G401.6 (cell line): ENCODE data around the gene THRB.

Experiments
- FAIRE-seq: peaks from 2 replicates; lab custom pipeline; 2012; peaks lifted over from hg19 to GRCh38; lab: Jason Lieb, UNC

Gene THRB

DNA sequence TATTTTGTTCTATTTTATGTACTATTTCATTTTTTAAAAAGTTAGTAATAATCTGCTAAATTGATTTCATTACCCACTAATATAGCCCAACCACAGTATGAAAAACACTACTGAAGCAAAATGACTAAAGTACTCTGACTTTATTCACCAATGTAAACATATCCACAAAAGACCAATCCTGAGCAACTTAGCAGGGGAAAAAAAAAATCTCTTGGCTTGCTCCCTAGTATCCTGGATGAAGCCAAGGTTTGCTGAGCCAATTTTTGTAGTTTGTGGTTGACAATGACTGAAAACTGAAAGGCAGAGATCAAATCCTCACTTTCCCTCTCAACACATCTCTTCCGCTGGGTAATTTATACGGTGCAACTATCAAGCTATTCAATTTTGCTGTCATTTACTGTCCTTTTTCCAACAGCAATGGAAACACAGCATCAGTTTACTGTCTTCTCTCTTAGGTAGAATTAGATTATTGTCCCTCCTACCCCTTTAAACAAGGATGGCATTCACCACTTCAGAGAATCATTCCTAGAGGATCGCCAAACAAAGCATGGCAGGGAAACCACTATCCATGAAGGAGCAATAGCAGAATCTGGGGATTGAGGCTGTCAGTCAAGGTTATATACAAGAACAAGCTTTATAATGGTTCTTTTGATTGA lies 149.7 kb downstream of the THRB start:
- FAIRE-seq = no peak

- FAIRE-seq = no peak
Measured at GRCh38 chr3:24343084-24343783, 151.4 kb downstream of the THRB start.

GRCh38 chr3:24342275-24342674 lies 152.4 kb downstream of the THRB start:
- no peak for FAIRE-seq

DNA sequence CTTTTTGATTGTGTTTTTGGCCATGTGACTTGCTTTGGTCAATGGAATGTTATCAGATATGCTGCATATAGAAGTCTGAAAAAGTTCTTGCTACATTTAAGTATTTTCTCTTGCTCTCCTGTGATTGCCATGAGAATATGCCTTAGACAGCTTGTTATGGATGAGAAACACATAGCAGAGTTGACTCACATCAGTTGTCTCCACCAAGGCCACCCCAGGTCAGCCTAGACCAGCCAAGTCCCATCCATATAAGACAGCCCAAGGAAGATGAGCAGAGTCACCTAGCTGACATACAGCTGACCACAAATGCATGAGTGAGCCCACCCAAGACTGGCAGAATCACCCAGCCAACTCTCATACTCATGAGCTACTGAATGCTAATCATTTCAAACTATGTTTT lies 153.0 kb downstream of the THRB start:
- FAIRE-seq = no peak

GRCh38 chr3:24340966-24341365 lies 153.7 kb downstream of the THRB start:
- no peak for FAIRE-seq

DNA sequence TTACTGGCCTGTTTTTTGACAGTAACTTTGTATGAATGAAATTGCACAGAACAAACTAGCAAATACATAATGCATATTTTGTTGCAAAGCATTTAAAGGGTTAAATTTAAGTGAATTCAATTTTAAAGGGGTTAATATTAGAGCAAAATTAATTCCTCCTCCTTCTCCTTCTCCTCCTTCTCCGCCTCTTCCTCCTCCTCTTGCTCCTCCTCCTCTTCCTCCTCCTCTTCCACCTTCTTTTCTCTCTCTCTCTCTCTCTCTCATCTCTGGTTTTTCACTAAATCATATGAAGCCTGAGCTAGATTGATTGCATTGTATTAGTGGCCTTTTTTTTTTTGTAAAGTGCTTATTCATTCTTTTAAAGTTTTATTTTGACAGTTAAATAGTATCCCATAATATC lies 154.5 kb downstream of the THRB start:
- no peak for FAIRE-seq

GRCh38 chr3:24339266-24339825 lies 155.3 kb downstream of the THRB start:
- no peak for FAIRE-seq

GRCh38 chr3:24338409-24339130 lies 156.1 kb downstream of the THRB start:
- no peak for FAIRE-seq

DNA sequence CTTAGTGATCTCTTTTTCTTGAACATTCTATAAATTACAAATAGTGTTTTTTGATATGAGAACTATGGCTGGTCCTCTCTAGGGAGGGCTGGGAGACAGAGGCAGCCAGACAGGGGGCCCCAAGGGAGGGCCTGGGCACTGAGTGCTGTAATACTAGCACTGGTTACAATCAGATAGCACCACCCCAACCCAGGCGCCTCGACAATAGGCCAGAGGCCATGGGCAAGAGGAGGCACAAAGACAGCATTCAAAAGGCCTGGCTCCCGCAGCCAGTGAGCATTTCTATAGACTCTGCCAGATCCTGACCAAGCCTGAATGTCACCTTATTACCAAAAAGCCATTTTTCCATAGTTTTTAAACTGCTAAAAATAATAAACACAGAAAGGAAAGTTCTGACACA lies 158.5 kb downstream of the THRB start:
- no peak for FAIRE-seq

DNA sequence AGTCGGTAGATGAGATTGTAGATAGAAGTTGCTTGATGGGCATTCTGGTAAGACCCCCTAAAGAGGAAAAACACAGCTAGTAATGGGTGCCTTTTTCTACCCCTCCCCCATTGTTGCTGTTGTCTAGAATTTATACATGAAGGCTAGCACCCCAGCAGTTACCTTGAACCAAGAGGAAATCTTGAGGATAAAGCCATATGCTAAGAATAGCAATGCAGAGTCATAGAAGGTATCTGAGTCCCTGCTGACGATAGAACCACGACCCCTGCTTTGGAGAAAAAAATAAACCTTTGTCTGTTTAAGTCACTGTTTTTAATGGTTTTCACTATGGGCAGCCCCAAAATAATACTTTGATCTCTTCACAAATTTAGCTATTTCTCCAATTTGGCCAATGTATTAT lies 162.6 kb downstream of the THRB start:
- no peak for FAIRE-seq

DNA sequence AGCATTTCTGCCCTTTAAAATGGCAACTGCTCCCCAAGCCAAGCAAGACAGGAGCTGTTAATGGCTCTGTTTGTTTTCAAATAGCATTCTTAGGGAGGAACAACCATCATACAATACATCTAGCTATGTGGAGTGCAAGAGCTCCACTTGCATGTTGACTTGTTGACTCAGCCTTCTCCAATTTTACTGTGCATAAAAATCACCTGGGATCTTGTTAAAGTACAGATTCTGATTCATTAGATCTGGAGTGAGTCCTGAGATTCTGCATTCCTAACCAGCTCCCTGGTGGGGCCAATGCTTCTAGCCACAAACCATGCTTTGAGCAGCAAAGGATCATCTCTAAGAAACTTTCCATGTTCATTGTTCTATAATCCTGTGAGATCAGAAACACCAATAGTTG lies 171.4 kb downstream of the THRB start:
- no peak for FAIRE-seq

DNA sequence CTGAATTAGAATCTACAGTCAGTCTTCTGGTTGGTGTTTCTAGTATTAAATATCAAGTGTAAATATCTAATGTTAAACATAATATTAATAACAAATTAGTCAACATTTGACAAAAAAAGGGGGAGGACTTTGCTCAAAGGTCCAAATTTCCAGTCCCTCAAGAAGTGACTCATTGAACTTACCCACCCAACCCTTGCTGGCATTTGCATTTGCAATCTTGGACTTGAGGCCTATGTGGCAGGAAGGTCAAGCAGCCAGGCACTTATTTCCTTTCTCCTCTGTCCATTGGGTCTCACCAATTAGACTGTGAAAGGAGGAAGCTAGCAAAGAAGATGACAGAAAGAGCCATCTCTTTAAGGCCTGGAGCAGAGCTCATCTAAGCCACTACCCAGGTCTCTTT lies 174.0 kb downstream of the THRB start:
- no peak for FAIRE-seq

GRCh38 chr3:24318677-24319287 lies 175.9 kb downstream of the THRB start:
- no peak for FAIRE-seq

- no peak for FAIRE-seq
Measured at GRCh38 chr3:24316887-24317383, 177.7 kb downstream of the THRB start.

GRCh38 chr3:24315971-24316370 lies 178.7 kb downstream of the THRB start:
- no peak for FAIRE-seq

DNA sequence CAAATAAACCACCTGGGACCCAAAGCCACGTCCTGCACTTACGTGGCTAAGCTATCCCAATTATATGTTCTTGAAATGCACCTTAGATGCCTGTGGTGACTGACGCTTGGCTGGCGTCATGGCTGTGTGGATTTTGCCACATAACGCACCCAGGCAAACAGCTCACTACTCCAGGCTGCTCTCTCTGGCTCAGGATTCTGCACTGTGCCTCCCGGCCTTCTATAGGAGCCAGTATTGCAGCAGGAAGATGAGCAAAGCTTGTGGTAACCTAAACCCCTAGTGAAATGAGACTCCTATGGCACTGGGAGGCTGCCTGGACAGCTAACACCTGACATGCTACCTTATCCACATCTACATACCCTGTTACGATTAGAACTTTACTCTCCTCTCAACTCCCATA lies 179.3 kb downstream of the THRB start:
- FAIRE-seq = no peak

DNA sequence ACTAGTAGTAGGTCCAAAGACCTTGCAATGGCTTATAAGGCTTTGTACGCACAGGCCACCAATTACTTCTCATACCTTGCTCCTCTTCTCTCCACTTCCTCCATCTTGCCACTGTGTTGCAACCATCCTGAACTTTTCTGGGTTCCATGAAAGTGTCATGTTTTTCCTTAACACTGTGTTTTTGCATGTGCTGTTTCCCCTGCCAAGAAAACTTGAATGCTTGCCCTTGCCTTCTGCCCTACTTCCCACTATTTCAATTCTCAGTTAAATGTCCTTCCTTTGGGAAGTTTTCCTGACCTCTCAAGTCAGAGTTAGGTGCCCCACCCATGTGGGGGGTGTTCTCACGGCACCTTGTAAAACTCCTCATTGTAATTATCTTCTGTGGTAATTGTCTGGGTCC lies 182.8 kb downstream of the THRB start:
- FAIRE-seq = no peak

DNA sequence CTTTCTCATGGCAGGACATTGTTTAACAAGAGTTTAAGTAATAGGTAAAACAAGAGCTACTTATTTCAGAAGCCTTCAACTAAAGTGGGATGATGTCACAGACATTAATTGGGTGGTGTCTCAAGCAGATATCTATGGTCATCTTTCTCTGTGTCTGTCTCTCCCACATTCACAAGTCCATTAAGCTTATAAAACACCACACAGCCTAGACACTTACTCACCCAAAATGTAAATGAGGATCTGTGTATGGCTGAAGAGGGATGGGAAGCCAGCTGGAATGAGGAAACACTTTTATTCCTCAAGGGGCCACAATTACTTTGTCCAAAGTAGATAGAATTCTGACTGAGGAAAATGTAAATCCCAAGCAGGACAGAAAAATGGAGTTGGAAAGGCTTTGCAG lies 183.8 kb downstream of the THRB start:
- no peak for FAIRE-seq

DNA sequence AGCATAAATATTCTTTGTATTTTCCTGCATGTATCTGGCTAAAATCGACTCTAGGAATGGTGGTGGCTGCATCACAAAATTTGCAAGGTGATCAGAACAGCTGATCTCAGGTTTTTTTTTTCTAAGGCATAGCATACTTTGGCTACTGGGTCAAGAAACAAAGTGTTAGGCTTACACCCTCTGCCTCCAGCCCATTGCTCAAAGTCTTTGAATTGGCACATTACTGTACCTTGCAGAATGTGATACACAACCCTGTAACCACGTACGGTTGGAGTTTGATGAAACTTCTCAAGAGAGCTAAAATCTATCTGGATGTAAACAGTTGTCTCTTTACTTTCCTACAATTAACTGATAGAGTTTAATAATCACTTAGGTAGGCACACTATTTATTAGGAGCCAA lies 188.1 kb downstream of the THRB start:
- FAIRE-seq = no peak

DNA sequence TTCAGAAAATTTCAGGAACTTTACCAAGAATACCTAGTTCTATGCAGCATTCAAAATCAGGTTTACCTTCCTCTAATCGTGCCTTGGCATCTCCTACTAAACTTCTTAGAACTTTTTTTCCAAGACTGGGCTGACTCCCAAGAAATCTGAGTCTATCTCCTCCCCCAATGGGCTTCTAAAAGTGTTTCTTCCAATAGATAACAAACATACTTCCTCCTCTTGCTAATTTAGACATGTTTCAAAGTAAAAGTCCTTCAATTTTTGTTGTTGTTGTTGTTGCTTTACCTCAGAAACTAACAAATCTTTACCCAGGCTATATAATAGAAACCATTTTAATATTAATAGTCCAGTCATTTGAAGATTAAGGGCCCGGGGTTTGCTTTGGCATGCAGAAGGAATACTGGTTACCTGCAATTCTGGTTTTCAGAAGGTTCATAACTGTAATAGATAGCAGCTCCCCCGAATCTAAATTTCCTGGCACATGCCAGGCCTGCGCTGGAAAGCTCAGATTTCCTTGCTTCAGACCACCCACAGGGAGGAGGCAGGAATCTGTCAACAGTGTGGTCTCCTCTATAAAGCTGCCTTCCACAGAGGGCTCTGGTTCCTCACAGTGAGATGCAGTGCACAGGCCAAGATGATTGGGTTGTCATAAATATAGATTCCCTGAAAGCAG lies 188.7 kb downstream of the THRB start:
- FAIRE-seq = no peak

DNA sequence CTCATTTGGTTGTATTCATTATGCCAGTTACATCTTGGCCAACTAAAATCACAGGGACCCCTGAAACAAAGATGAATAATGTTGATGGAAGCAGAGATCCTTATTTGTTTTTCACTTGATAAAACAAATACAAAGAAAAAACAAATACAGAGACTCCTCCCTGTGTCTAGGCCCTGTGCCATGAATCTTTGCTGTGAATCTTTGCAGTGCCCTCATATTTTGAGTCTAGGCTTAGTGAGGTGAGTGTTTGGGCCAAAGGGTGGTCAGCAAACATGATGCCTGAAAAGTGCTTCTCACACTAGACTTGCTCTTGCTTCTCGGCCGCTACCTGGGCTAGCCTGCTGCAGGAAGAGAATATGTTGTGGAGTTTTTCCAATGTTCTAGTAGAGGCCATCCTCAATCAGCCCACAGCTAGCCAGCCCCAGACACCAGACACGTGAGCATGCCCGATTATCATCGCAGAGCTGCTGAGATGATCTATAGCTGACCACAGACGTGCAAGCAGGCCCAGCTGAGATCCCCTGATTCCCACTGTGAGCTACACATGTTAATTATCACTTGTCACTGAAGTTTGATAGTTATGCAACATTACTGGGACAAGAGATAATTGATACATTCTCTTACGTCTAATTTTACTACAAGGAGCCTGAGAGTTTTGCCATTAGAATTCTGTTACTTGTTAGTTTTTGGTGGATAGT lies 191.4 kb downstream of the THRB start:
- FAIRE-seq = no peak
